GM21786 (cell line): ENCODE measurements around the gene RASD2.

Source experiments
- ATAC-seq: cut with Tn5 transposase; IDR thresholded peaks from one replicate; pipeline ENCODE4 v1.9.1; 2021; ENCODE audit not compliant: unreplicated experiment

The RASD2 gene

GRCh38 chr22:35518811-35519210, 21.8 kb upstream of the RASD2 start:
- ATAC-seq, result no peak

- no peak for ATAC-seq
Observed at GRCh38 chr22:35519306-35520000, 21.2 kb upstream of the RASD2 start.

GRCh38 chr22:35521358-35522224, 19.0 kb upstream of the RASD2 start:
- no peak for ATAC-seq

GRCh38 chr22:35522225-35523149, 18.1 kb upstream of the RASD2 start:
- no peak for ATAC-seq

GRCh38 chr22:35523167-35523947, 17.3 kb upstream of the RASD2 start:
- no peak for ATAC-seq

- ATAC-seq, result no peak
Observed at GRCh38 chr22:35524966-35525686, 15.5 kb upstream of the RASD2 start.

- ATAC-seq, result no peak
Observed at GRCh38 chr22:35525687-35526332, 14.8 kb upstream of the RASD2 start.

GRCh38 chr22:35526333-35526979, 14.2 kb upstream of the RASD2 start:
- ATAC-seq, result no peak

GRCh38 chr22:35528927-35529326, 11.7 kb upstream of the RASD2 start:
- no peak for ATAC-seq

GRCh38 chr22:35530700-35531099, 9.9 kb upstream of the RASD2 start:
- no peak for ATAC-seq

GRCh38 chr22:35531202-35531601, 9.4 kb upstream of the RASD2 start:
- ATAC-seq, result no peak

- ATAC-seq, result no peak
Observed at GRCh38 chr22:35531676-35532075, 9.0 kb upstream of the RASD2 start.

- ATAC-seq, result no peak
Observed at GRCh38 chr22:35533365-35534029, 7.1 kb upstream of the RASD2 start.

- ATAC-seq, result no peak
Observed at GRCh38 chr22:35534091-35534490, 6.5 kb upstream of the RASD2 start.

- no peak for ATAC-seq
Observed at GRCh38 chr22:35537232-35537631, 3.4 kb upstream of the RASD2 start.

GRCh38 chr22:35538801-35539321, 1.8 kb upstream of the RASD2 start:
- ATAC-seq, result no peak

GRCh38 chr22:35539487-35539886, 1.1 kb upstream of the RASD2 start:
- ATAC-seq, result no peak
